GM12878 (cell line): ENCODE results near the gene GCSAML.

Experiments used
- POLR2A ChIP-seq: IDR thresholded peaks from 2 replicates; pipeline ENCODE4 v1.6.1; 2011; ENCODE audit warnings: low read depth, mild to moderate bottlenecking, low read length
- RAD21 ChIP-seq: IDR thresholded peaks from 2 replicates; pipeline ENCODE4 v1.6.1; 2011; ENCODE audit warnings: mild to moderate bottlenecking, low read depth, low read length, moderate library complexity; ENCODE audit not compliant: insufficient read depth
- SMAD1 ChIP-seq: fragments of 450-650 bp; IDR thresholded peaks from 2 replicates; pipeline ENCODE4 v1.6.1; 2018; ENCODE audit warnings: mild to moderate bottlenecking, low read depth; ENCODE audit not compliant: partially characterized antibody
- TF ChIP-seq, protein P1 (sequence below), 3 experiments: IDR thresholded peaks in 2 of 3; conservative IDR thresholded peaks in 1 of 3; 2 replicates each; pipeline ENCODE4 v1.5.1; 2011; ENCODE audit warnings: low read depth in 3 of 3, low read length in 3 of 3, mild to moderate bottlenecking in 3 of 3, control low read depth in 2 of 3, moderate library complexity in 2 of 3, inconsistent platforms in 1 of 3, mixed read lengths in 1 of 3; ENCODE audit not compliant: control insufficient read depth in 2 of 3, insufficient read depth in 1 of 3; ENCODE audit errors: extremely low read depth in 1 of 3
- TF ChIP-seq, protein P2 (sequence below): fragments of 450-650 bp; conservative IDR thresholded peaks from 2 replicates; pipeline ENCODE4 v1.6.1; 2017; ENCODE audit warnings: mild to moderate bottlenecking, moderate library complexity

DNA sequence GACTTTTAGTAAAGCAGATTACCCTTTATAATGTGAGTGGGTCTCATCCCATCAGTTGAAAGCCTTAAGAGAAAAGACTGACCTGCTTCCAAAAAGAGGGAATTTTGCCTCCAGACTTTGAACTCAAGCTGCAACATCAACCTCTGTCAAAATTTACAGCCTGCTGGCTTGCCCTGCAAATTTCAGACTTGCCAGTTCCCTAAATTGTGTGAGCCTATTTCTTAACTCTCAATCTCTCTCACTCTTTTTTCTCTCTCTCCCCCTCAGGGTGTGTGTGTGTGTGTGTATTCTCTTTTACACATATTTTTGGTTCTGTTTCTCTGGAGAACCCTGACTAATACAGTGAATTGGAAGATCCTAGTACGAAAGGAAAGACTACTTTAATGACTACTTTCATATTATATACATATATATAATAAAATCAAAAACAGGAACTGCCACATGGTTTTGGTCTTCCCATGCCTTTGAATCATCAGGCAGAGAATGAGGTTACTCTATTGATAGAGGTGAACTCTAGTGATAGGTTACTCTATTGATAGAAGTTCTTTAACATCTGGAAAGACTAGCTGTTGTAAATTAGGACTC is 19.1 kb upstream of the GCSAML start:
- TF ChIP-seq, protein P1, sequence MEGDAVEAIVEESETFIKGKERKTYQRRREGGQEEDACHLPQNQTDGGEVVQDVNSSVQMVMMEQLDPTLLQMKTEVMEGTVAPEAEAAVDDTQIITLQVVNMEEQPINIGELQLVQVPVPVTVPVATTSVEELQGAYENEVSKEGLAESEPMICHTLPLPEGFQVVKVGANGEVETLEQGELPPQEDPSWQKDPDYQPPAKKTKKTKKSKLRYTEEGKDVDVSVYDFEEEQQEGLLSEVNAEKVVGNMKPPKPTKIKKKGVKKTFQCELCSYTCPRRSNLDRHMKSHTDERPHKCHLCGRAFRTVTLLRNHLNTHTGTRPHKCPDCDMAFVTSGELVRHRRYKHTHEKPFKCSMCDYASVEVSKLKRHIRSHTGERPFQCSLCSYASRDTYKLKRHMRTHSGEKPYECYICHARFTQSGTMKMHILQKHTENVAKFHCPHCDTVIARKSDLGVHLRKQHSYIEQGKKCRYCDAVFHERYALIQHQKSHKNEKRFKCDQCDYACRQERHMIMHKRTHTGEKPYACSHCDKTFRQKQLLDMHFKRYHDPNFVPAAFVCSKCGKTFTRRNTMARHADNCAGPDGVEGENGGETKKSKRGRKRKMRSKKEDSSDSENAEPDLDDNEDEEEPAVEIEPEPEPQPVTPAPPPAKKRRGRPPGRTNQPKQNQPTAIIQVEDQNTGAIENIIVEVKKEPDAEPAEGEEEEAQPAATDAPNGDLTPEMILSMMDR (IDR thresholded peaks at IDR 0.05 in 2 of 3, conservative IDR thresholded peaks at IDR 0.05 in 1 of 3; ENCODE audit: control insufficient read depth in 2 of 3, extremely low read depth in 1 of 3, insufficient read depth in 1 of 3, low read depth in 3 of 3, low read length in 3 of 3) = no peak
- TF ChIP-seq, protein P2, sequence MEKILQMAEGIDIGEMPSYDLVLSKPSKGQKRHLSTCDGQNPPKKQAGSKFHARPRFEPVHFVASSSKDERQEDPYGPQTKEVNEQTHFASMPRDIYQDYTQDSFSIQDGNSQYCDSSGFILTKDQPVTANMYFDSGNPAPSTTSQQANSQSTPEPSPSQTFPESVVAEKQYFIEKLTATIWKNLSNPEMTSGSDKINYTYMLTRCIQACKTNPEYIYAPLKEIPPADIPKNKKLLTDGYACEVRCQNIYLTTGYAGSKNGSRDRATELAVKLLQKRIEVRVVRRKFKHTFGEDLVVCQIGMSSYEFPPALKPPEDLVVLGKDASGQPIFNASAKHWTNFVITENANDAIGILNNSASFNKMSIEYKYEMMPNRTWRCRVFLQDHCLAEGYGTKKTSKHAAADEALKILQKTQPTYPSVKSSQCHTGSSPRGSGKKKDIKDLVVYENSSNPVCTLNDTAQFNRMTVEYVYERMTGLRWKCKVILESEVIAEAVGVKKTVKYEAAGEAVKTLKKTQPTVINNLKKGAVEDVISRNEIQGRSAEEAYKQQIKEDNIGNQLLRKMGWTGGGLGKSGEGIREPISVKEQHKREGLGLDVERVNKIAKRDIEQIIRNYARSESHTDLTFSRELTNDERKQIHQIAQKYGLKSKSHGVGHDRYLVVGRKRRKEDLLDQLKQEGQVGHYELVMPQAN = no peak
- no peak for TF ChIP-seq RAD21
- TF ChIP-seq SMAD1 = no peak
- TF ChIP-seq POLR2A = no peak
